Tongue (tissue), 3 donors: ENCODE measurements around the gene RPL12. TPM values are rescaled to one million over a fixed set of nuclear protein-coding genes. Genes with fewer than 3 reads are reported as not detected.
A peak's percentile ranks its signal among the peaks of the same experiment; 100 is the strongest.

ENCODE experiments used
- DNase-seq: peaks from one replicate; pipeline ENCODE4 v3.0.0-alpha.2; 2015
- small RNA-seq: library from RNA; depleted of rRNA; stranded (forward); fragments of <200 nt; gene quantifications from one replicate; pipeline ENCODE3, GENCODE V24; 2014; ENCODE audit warnings: low replicate concordance
- total RNA-seq: library from RNA; depleted of rRNA; stranded (reverse); fragments of >200 nt; gene quantifications from one replicate; pipeline ENCODE4 v1.2.3, GENCODE V29; 2014

RPL12 gene
- total RNA-seq, 1 donor from 2014 or later: 875 TPM

DNA sequence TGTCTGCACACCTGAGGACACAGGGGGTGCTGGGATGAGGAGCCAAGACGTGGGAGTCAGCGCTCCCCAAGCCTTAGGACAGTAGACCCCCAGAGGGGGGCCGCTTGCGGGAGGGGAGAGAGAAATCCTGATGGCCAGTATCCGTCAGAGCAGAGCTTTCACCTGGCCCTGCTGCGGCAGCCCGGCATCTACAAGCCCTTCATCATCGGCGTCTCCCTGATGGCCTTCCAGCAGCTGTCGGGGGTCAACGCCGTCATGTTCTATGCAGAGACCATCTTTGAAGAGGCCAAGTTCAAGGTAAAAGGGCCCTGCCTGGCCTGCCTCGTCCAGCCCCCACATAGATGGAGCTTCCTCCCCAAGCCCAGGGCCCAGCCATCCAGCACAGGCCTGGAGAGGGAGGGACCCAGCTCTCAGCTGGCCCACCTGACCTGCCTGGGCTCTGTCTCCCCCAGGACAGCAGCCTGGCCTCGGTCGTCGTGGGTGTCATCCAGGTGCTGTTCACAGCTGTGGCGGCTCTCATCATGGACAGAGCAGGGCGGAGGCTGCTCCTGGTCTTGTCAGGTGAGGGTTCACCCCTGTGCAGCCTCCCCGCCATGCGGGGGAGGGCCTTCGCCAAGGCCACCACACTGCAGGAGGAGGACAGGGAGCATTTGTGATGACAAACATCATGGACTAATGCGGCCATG is 47.6 kb downstream of the RPL12 start:
- DNase-seq: no peak

DNA sequence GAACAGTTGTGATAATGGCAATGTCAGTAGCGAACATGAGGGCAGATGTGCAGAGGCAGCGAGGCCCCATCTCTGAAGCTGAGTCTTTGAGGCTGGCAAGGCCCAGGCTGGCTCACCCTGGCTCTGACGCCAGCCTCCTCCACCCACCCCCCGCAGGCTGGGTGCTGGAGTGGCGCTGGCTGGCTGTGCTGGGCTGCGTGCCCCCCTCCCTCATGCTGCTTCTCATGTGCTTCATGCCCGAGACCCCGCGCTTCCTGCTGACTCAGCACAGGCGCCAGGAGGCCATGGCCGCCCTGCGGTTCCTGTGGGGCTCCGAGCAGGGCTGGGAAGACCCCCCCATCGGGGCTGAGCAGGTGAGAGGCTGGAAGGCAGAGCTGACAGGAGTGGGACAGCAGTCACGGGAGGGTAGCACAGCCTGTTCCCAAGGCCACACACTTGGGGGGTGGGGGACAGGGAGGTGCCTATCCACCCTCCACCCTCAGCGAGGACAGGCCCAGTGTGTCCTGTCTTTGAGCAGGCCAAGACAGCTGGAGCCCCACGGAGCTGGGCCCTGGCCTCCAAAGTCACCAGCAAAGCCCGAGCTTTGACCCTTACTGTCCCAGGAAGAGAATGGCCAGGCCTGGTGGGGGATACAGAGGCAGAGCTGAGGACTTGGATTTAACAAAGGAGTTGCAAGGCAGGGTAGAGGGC is 48.7 kb downstream of the RPL12 start:
- no peak for DNase-seq

DNA sequence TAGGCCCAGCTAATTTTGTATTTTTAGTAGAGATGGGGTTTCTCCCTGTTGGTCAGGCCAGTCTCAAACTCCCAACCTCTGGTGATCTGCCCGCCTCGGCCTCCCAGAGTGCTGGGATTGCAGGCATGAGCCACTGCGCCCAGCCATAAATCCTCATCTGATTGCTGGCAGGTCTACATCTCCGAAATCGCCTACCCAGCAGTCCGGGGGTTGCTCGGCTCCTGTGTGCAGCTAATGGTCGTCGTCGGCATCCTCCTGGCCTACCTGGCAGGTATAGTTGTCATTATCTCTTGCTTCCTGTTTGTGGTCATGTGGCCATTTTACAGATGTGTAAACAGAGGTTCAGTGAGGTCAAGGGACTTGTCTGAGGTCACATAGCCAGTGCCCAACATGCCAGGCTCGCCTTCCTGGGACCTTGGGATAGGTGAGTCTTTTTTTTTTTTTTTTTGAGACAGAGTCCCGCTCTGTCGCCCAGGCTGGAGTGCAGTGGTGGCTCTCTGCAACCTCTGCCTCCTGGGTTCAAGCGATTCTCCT is 51.4 kb downstream of the RPL12 start:
- DNase-seq: no peak

DNA sequence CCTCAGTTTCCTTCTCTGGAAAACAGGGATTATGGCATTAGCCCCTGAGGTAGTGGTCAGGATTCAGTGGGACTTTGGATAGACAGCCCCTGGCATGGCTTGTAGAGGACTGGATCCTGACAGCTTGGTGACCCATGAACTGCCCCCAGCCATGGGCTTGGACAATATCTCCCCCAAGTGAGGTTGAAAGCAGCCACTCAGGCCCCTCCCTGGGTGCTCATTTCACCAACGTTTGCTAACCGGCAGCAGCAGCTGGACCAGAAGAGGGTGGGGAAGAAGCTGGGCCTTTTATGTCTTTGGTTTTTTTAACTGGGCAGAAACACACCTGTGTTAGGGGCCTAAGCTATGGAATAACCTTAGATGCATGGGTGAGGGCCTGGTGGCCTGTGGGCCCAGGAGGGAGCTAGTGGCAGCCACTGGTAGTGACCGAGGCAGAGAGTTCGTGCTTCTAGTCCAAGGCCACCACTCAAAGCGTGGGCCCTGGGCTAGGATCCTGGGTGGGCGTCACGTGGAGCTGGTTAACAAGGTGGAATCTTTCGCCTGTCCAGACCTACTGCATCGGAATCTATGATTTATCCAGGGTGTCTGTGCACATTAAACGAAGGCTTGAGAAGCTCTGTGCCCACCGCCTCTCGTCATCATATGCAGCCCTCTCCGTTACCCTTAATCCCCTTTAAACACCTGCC is 52.3 kb downstream of the RPL12 start:
- no peak for DNase-seq

DNA sequence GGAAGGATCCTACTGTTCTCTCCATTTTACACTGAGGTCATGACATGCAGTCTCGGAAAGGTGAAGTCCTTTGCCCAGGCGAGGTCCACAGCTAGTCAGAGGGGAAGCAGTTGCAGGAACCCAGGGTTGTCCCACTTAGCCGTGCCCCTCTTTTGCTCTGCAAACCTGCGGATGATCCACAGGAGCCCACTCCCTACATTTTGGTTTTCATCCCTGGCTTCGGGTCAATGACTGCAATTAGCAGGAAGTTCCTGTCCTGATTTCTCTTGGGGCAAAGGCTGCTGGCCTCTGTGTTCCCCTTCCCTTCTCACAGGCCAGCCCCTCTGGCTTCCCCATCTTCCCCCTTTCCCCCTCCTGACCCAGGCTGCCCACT is 52.9 kb downstream of the RPL12 start:
- DNase-seq: no peak

Small RNA genes lying within 50 kb of the gene (small RNA-seq; reads per million reads assigned to genes)
- gene RF00019 (not detected), gene SNORA65 (151 reads per million, percentile 97 among the genes with 10 or more reads in this experiment)

Other genes starting within 250 kb of the RPL12 start
- 32.9 TPM for gene GARNL3, start 186.6 kb downstream of the RPL12 start, total RNA-seq
- gene SLC2A8, start 54.2 kb downstream of the RPL12 start, total RNA-seq: 27.9 TPM
- 10.1 TPM for gene ZNF79, start 27.0 kb downstream of the RPL12 start, total RNA-seq
- 15.9 TPM for gene LRSAM1, start 104 bp upstream of the RPL12 start, total RNA-seq
- gene STXBP1, start 160.9 kb upstream of the RPL12 start, total RNA-seq: 12.8 TPM